Measurements from ENCODE around the gene AGMO.
"Not testable (repeated sequence)": the region's sequence is repeated elsewhere in the genome, so short reads cannot be mapped to it uniquely, and the experiment has no call there.

The AGMO gene

GRCh38 chr7:15554744-15555143, 7.1 kb downstream of the AGMO start:
- FAIRE-seq = no peak
- no peak for TF ChIP-seq POLR2A (IDR thresholded peaks at IDR 0.05; ENCODE audit: low read depth, low read length)
- DNase-seq (ENCODE audit: insufficient read length, low spot score) = no peak

- DNase-seq (ENCODE audit: insufficient read length, low spot score) = no peak
- TF ChIP-seq POLR2A (IDR thresholded peaks at IDR 0.05; ENCODE audit: low read depth, low read length) = no peak
- peak; percentile 67 for FAIRE-seq
Measured at GRCh38 chr7:15554081-15554480, 7.7 kb downstream of the AGMO start.

GRCh38 chr7:15547320-15547719, 14.5 kb downstream of the AGMO start:
- FAIRE-seq; DNase-seq (ENCODE audit: insufficient read length, low spot score): not testable (repeated sequence)

GRCh38 chr7:15546272-15546792, 15.5 kb downstream of the AGMO start:
- no peak for TF ChIP-seq POLR2A (IDR thresholded peaks at IDR 0.05; ENCODE audit: low read depth, low read length)
- no peak for DNase-seq (ENCODE audit: insufficient read length, low spot score)
- FAIRE-seq = no peak

- DNase-seq (ENCODE audit: insufficient read length, low spot score) (no peak), FAIRE-seq (no peak)
- TF ChIP-seq POLR2A (IDR thresholded peaks at IDR 0.05; ENCODE audit: low read depth, low read length) = no peak
Measured at GRCh38 chr7:15544050-15544449, 17.8 kb downstream of the AGMO start.

GRCh38 chr7:15543256-15543655, 18.6 kb downstream of the AGMO start:
- DNase-seq (ENCODE audit: insufficient read length, low spot score) = no peak
- TF ChIP-seq POLR2A (IDR thresholded peaks at IDR 0.05; ENCODE audit: low read depth, low read length) = no peak
- FAIRE-seq = no peak

- no peak for DNase-seq (ENCODE audit: insufficient read length, low spot score)
- TF ChIP-seq POLR2A (IDR thresholded peaks at IDR 0.05; ENCODE audit: low read depth, low read length) = no peak
- no peak for FAIRE-seq
Measured at GRCh38 chr7:15527648-15528047, 34.2 kb downstream of the AGMO start.

GRCh38 chr7:15525652-15526263, 36.1 kb downstream of the AGMO start:
- TF ChIP-seq POLR2A (IDR thresholded peaks at IDR 0.05; ENCODE audit: low read depth, low read length) = no peak
- FAIRE-seq (no peak), DNase-seq (ENCODE audit: insufficient read length, low spot score) (no peak)

GRCh38 chr7:15524077-15524476, 37.7 kb downstream of the AGMO start:
- FAIRE-seq = no peak
- no peak for DNase-seq (ENCODE audit: insufficient read length, low spot score)
- no peak for TF ChIP-seq POLR2A (IDR thresholded peaks at IDR 0.05; ENCODE audit: low read depth, low read length)

GRCh38 chr7:15517865-15518264, 44.0 kb downstream of the AGMO start:
- DNase-seq (ENCODE audit: insufficient read length, low spot score); FAIRE-seq: not testable (repeated sequence)

GRCh38 chr7:15515252-15515651, 46.6 kb downstream of the AGMO start:
- FAIRE-seq = no peak
- DNase-seq (ENCODE audit: insufficient read length, low spot score) = no peak
- TF ChIP-seq POLR2A (IDR thresholded peaks at IDR 0.05; ENCODE audit: low read depth, low read length) = no peak

- DNase-seq (ENCODE audit: insufficient read length, low spot score) (no peak), FAIRE-seq (peak; percentile 87)
Measured at GRCh38 chr7:15508258-15508657, 53.6 kb downstream of the AGMO start.

GRCh38 chr7:15507708-15508107, 54.1 kb downstream of the AGMO start:
- no peak for FAIRE-seq
- no peak for TF ChIP-seq POLR2A (IDR thresholded peaks at IDR 0.05; ENCODE audit: low read depth, low read length)
- DNase-seq (ENCODE audit: insufficient read length, low spot score) = no peak

More at GRCh38 chr7:15508258-15508657, 53.6 kb downstream of the AGMO start:
- no peak for TF ChIP-seq POLR2A (IDR thresholded peaks at IDR 0.05; ENCODE audit: low read depth, low read length)

GRCh38 chr7:15507171-15507570, 54.6 kb downstream of the AGMO start:
- DNase-seq (ENCODE audit: insufficient read length, low spot score) = no peak
- peak; percentile 62 for FAIRE-seq
- no peak for TF ChIP-seq POLR2A (IDR thresholded peaks at IDR 0.05; ENCODE audit: low read depth, low read length)

- DNase-seq (ENCODE audit: insufficient read length, low spot score) = no peak
- TF ChIP-seq POLR2A (IDR thresholded peaks at IDR 0.05; ENCODE audit: low read depth, low read length) = no peak
- FAIRE-seq = peak; percentile 43
Measured at GRCh38 chr7:15505761-15506160, 56.1 kb downstream of the AGMO start.

GRCh38 chr7:15504351-15504750, 57.5 kb downstream of the AGMO start:
- TF ChIP-seq POLR2A (IDR thresholded peaks at IDR 0.05; ENCODE audit: low read depth, low read length) = no peak
- FAIRE-seq (peak; percentile 67), DNase-seq (ENCODE audit: insufficient read length, low spot score) (no peak)
